GM04503 (cell line): Measurements from ENCODE around the gene TRMT10B.
"Not testable (repeated sequence)": the region's sequence is repeated elsewhere in the genome, so short reads cannot be mapped to it uniquely, and the experiment has no call there.

Experiments
- DNase-seq: peaks from one replicate; pipeline ENCODE4 v3.0.0-alpha.2; 2012; ENCODE audit warnings: low read depth

Gene TRMT10B

DNA sequence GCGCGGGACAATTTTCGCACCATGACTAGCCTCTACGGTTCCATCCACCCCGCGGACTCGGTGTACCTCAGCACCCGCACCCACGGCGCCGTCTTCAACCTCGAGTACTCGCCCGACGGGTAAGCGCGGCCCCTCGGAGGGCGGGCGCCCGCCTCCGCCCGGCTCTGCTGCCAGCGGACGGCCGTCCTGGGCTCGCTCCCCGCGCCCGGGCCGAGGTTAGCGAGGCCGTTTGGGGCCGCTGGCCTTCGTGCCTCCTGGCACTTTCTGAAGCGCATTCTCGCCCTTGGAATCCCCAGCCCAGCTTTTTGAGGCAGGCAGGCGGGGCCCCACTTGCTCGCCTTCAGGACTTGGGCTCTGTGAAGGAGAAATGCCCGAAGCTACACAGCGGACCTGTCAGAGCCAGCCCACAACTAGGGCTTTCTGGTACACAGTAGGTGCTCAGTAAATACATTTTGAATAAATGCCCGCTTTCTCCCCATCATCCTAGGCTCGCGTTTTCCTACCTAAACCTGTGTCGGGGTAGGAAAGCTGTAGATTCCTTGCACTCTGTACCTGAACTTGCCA, 47.8 kb downstream of the TRMT10B start:
- DNase-seq: no peak

DNA sequence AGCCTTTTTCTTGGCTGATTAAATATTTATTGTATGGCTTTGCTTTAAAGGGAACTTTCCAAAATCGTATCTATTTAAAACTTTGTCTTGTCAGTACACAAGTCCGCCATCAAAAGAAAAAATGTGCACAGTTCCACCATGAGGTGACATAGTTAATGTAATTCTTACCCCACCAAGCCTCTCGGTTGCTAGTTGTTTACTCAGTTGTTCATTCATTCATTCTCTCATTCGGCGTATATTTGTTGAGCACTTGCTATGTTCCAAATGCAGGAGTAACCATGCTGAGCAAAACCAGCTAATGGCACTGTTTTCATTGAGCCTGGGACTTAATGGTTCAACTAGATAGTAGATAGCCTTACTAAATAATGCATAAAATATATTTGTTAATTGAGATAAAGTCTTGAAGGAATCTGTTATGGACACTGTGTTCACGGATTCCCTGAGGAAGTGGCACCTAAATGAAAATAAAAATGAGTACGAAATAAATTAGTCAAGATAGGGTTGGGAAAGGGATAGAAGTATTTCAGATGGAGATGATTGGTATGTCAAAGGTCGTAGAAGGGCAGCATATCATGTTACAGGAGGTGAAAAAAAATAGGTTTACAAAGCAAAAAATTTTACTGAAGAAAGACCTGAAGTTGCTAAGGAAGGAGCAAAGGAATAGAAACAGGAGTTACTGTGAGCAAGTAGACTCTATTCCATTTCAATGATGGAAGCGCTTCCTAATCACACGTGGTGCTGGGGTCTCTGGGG, 48.5 kb downstream of the TRMT10B start:
- DNase-seq: no peak

DNA sequence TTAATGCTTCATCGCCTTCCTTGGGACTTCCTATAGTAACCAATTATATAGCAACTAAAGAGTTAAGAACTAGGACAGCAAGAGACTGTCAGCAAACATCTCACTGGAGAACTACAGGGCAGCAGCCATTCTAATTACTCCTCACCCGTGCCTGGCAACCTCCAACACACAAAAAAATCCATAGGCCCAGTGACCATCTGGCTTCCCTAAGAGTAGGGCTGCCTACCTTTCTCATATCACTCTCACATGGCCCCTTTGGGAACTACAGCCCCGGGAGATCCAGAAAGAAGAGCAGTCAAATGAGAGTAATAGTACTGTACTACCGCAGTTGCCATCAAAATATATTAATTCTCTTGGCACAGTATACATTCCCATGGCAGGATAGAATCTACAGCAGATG, 52.7 kb downstream of the TRMT10B start:
- DNase-seq: no peak

DNA sequence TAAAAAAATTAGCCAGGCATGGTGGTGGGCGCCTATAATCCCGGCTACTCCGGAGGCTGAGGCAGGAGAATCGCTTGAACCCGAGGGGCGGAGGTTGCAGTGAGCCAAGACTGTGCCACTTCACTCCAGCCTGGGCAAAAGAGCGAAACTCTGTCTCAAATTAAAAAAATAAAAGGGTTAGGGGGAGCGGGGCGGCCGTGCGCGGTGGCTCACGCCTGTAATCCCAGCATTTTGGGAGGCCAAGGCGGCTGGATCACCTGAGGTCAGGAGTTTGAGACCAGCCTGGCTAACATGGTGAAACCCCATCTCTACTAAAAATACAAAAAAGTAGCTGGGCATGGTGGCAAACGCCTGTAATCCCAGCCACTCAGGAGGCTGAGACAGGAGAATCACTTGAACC, 56.1 kb downstream of the TRMT10B start:
- DNase-seq: not testable (repeated sequence)

DNA sequence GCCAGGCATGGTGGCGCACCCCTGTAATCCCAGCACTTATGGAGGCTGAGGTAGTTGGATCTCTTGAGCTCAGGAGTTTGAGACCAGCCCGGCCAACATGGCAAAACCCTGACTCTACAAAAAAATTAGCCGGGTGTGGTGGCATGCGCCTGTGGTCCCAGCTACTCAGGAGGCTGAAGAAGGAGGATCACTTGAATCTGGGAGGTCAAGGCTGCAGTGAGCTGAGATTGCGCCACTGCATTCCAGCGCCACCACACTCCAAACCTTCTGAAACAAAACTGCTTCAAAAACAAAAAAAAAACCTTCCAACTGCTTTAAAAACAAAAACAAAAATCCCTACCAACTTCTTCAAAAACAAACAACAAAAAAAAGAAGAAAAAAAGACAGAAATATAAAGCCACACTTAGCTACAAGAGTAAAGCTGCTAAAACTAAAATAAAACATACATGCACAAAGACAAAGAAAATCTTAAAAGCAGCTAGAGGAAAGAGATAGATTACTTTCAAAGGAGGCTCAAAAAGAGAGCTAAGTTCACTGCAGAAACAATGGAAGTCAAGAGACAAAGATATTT, 58.4 kb downstream of the TRMT10B start:
- no peak for DNase-seq

DNA sequence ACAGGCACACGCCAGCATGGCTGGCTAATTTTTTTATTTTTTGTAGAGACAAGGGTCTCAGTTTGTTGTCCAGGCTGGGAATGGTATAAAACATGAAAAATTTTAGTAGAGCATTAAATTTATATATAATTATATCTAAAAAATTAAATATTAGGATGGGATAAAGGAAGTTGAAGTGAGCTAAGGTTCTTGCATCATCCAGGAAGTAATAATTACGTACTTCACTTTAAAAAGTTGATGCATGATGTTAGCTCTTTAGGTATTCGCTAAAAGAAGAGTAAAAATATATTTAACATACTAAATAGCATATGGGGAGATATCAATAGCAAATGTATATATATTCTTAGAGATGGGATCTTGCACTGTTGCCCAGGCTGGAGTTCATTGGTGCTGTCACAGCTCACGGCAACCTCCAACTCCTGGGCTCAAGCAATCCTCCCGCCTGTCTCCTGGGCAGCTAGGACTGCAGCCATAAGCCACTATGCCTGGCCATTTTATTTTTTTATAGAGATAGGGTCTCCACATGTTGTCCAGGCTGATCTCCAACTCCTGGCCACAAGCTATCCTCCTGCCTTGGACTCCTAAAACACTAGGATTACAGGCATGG, 59.3 kb downstream of the TRMT10B start:
- DNase-seq: no peak

DNA sequence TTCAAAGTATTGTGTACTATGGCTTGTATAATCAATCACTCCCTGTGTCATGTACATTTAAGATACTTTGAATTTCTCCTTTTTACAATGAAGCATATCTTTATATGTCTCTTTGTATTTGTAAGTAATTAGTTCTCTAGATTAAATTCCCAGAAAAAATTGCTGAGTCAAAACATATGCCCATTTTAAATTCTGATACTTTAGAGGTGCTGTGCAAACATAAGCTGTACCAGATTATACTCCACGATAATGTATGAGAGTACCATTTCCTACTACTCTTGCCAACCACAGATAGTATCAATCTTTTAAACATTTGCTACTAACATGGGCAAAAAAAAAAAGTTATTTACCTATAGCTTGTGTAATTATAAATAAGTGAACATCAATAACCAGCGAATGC, 65.2 kb downstream of the TRMT10B start:
- DNase-seq: no peak

DNA sequence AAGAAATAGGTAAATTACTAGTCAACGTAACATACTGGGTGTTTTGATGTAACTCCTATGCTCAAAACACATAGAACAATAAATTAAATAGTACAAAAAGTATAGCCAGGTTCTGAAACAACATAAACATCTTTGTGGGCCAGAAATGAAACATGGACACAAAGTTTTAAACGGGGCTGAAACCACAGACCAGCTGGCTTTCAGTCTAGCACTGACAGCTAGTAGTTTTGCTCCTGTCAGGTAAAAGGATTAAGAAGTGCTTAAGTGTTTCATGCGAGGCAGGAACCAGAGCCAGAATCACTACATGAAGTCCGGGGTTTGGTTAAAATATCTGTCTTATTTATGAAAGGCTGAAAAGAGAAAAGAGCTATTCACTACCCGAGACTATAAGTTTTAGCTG, 66.5 kb downstream of the TRMT10B start:
- no peak for DNase-seq

DNA sequence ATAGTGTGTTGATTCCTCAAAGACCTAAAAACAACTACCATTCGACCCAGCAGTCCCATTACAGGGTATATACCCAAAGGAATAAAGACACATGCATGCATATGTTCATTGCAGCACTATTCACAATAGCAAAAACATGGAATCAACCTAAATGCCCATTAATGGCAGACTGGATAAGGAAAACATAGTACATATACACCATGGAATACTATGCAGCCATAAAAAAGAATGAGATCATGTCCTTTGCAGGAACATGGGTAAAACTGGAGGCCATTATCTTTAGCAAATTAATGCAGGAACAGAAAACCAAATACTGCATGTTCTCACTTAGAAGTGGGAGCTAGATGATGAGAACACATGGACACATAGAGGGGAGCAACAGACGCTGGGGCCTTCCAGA, 71.6 kb downstream of the TRMT10B start:
- DNase-seq: not testable (repeated sequence)

DNA sequence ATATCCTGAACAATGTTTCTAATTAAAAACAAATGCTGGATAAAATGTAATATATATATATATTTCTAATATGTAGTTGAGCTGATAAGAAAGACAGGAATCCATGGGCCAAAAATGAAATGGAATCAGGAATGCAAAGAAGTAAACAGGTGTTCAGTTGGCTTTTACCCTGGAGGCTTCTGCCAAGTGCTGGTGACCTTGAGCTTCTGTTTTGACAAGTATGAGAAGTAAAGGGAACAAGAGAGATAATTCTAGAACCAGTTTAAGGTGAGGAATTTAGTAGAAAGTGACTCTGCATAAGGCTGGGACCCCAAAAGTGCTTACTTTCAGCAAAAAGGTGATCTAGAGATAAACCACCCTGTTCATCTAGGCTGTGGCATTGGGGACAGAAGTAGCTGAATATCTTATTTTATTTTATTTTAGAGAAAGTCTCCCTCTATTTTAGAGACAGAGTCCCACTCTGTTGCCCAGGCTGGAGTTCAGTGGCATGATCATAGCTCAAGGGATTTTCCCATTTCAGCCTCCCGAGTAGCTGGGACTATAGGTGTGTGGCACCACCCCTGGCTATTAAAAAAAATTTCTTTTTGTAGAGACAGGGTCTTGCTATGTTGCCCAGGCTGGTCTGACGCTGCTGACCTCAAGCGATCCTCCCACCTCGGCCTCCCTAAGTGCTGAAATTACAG, 74.0 kb downstream of the TRMT10B start:
- no peak for DNase-seq
